ENCODE results near the gene RXFP4.
"Not testable (repeated sequence)": the region's sequence is repeated elsewhere in the genome, so short reads cannot be mapped to it uniquely, and the experiment has no call there.

The RXFP4 gene

GRCh38 chr1:155979597-155980343, 38.3 kb downstream of the RXFP4 start:
- DNase-seq = no peak

- no peak for DNase-seq
Observed at GRCh38 chr1:155981266-155982088, 40.0 kb downstream of the RXFP4 start.

GRCh38 chr1:155982106-155982505, 40.7 kb downstream of the RXFP4 start:
- no peak for DNase-seq

- DNase-seq = peak; percentile 22
Observed at GRCh38 chr1:155983191-155984024, 42.0 kb downstream of the RXFP4 start.

GRCh38 chr1:155984341-155984740, 42.9 kb downstream of the RXFP4 start:
- peak; percentile 44 for DNase-seq

GRCh38 chr1:155984903-155985645, 43.6 kb downstream of the RXFP4 start:
- not testable (repeated sequence) for DNase-seq

DNA sequence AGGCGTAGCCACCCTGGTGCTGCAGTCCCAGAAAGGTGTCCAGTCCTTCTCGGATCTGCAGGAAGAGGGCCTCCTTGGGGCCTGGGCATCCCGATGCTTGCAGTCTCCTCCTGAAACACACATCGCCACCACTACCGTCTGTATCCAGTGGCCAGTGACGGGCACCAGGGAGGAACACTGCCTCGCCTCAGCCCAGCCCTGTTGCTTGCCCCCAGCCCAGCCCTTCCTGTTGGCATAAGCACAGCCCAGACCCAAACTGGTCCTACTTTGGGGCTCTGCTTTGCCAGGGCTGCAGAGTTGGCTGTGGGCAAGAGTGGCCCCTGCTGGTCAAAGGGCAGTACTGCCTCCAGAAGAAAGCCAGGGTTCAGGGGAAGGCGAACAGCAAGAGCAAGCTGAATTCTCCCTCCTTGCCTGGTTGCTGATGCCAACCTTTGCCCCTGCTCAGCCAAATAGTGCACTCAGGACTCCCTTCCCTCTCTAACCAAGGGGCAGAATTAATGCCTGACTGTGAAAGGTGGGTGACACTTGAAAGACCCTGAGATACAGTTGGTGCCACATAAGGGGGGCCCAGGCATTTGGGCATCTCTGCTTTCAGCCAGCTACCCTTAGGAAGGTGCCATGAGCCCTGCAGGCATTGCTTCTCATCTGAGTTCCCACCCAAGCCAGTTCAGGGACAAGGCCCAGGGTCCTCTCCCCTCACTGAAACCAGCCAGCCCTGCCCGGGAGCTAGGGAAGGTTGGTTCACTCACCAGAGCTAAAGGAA, 48.0 kb downstream of the RXFP4 start:
- peak; percentile 51 for DNase-seq

DNA sequence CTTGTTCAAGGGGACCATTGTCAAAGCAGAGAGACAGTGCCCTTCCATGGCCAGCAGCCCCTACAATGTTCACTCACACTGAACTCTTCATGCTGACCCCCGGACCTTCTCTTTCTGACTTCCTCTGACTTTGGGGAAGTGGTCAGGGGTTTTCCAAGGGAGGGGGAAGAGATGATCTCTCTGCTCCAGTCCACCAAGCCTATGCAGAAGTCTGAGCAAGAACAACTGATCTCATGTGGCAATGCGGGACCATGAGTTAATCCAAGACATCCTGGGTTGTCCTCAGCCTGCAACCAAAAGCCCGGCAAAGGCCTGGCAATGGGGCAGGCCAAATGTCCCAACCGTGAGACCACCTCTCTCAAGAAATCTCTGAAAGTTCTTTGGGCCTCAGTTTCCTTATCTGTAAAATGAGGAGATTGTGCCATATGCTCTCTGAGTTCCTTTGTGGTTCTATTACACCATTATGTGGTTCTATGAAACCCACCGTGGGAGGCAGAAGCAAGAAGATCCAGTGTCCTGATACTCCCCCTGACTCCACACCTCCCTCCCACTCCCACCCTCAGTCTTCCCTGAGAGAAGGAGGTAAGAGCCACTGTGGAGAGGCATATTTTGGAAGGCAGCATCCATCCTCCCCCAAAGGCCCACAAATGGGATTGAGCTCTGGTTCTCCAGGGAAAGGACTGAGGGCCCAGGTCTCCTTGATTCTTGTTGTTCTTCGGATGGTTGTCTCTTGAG, 48.7 kb downstream of the RXFP4 start:
- no peak for DNase-seq
